RWPE2 (cell line): ENCODE data around the gene CHRNA7.

Experiments used
- ATAC-seq: fragments of 200-7000 bp; cut with Tn5 transposase; 3 replicates; pipeline ENCODE4 v1.9.1; 2021; ENCODE audit warnings: low read depth
- DNase-seq: peaks from one replicate; pipeline ENCODE4 v3.0.0-alpha.2; 2020; ENCODE audit warnings: low spot score
- H3K27ac ChIP-seq: fragments of 450-650 bp; 2 replicates; pipeline ENCODE4 v1.5.1; 2017; ENCODE audit warnings: mild to moderate bottlenecking; ENCODE audit not compliant: poor library complexity, severe bottlenecking
- H3K27me3 ChIP-seq: fragments of 250-450 bp; sonication (Bioruptor Pico); 2 replicates; pipeline ENCODE4 v1.5.1; 2021; ENCODE audit warnings: mild to moderate bottlenecking, moderate library complexity; ENCODE audit not compliant: insufficient read depth, poor library complexity, severe bottlenecking
- H3K36me3 ChIP-seq: fragments of 250-450 bp; sonication (Bioruptor Pico); 2 replicates; pipeline ENCODE4 v1.5.1; 2020; ENCODE audit warnings: low read depth, mild to moderate bottlenecking, moderate library complexity
- H3K4me1 ChIP-seq: fragments of 250-450 bp; sonication (Bioruptor Pico); 2 replicates; pipeline ENCODE4 v1.5.1; 2021; ENCODE audit warnings: mild to moderate bottlenecking, moderate library complexity; ENCODE audit not compliant: insufficient read depth, poor library complexity, severe bottlenecking
- H3K4me3 ChIP-seq: fragments of 250-450 bp; sonication (Bioruptor Pico); 2 replicates; pipeline ENCODE4 v1.5.1; 2021; ENCODE audit warnings: mild to moderate bottlenecking, moderate library complexity; ENCODE audit not compliant: severe bottlenecking
- H3K9me3 ChIP-seq: fragments of 250-450 bp; sonication (Bioruptor Pico); 2 replicates; pipeline ENCODE4 v1.5.1; 2021; ENCODE audit warnings: mild to moderate bottlenecking, moderate library complexity; ENCODE audit not compliant: severe bottlenecking
- CTCF ChIP-seq: fragments of 450-650 bp; IDR thresholded peaks from one replicate; pipeline ENCODE4 v1.5.1; 2017; ENCODE audit warnings: mild to moderate bottlenecking, moderate library complexity; ENCODE audit not compliant: poor library complexity, severe bottlenecking

Gene CHRNA7

GRCh38 chr15:32029409-32029861 is 880 bp upstream of the CHRNA7 start:
- DNase-seq (no peak), ATAC-seq (no peak)
- H3K4me3 ChIP-seq, result no peak overlapping the region
- no peak overlapping the region for H3K27ac ChIP-seq
- H3K27me3 ChIP-seq, result peaks cover 98% of the 10 kb centered on the region
- peak; percentile 3 for TF ChIP-seq CTCF
- H3K36me3 ChIP-seq, result no peaks in the 10 kb centered on the region
- no peaks in the 10 kb centered on the region for H3K9me3 ChIP-seq
- no peaks in the 10 kb centered on the region for H3K4me1 ChIP-seq

- no peak for DNase-seq
- Histone ChIP-seq H3K4me3 (peak overlapping the region; percentile 27), H3K4me1 (no peaks in the 10 kb centered on the region), H3K27me3 (peaks cover 95% of the 10 kb centered on the region), H3K9me3 (no peaks in the 10 kb centered on the region), H3K27ac (no peak overlapping the region), H3K36me3 (no peaks in the 10 kb centered on the region)
- no peak for TF ChIP-seq CTCF
- peak; percentile 22 for ATAC-seq
Measured at GRCh38 chr15:32030795-32031194, 480 bp downstream of the CHRNA7 start.

DNA sequence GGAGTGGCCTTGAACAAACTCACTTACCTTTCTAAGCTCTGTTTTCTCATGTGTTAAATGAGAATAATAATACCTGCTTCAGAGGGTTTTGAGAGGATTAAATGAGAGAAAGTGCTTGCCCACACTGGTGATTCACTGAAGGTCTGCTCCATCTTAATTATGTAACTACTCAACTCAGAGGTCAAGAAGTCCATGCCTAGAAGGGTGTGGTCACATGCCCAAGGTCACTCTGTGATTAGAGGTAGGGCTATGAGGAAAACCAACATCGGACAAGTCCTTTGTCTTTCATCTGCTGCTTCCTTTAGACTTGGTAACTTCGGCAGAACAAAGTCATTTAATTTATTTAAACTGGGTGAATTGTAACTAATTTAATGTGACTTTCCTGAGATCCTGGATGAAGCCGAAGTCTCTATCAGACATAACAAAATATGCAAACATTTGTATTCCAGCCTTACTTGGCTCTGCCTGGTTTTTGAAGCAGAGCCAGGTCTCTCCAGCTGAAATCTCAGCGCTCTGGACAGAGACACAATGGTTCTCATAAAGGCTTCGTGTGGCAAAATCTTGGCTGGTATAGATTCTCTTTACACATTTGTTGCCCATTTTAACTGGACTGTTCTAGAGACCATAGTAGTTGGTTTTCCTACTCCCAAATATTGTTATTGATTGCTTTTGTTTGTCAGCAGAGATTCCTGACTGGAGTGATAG is 3.0 kb downstream of the CHRNA7 start:
- Histone ChIP-seq H3K9me3 (no peaks in the 10 kb centered on the region), H3K27ac (no peak overlapping the region), H3K4me1 (no peaks in the 10 kb centered on the region), H3K4me3 (no peak overlapping the region), H3K36me3 (no peaks in the 10 kb centered on the region), H3K27me3 (peaks cover 77% of the 10 kb centered on the region)
- no peak for TF ChIP-seq CTCF
- DNase-seq (no peak), ATAC-seq (no peak)

GRCh38 chr15:32034106-32034505 is 3.8 kb downstream of the CHRNA7 start:
- Histone ChIP-seq H3K4me1 (no peaks in the 10 kb centered on the region), H3K36me3 (no peaks in the 10 kb centered on the region), H3K27me3 (peaks cover 77% of the 10 kb centered on the region), H3K4me3 (no peak overlapping the region), H3K27ac (no peak overlapping the region), H3K9me3 (no peaks in the 10 kb centered on the region)
- no peak for ATAC-seq
- no peak for TF ChIP-seq CTCF
- no peak for DNase-seq

- no peak overlapping the region for H3K27ac ChIP-seq
- no peaks in the 10 kb centered on the region for H3K4me1 ChIP-seq
- no peak overlapping the region for H3K4me3 ChIP-seq
- no peak for ATAC-seq
- peaks cover 78% of the 10 kb centered on the region for H3K27me3 ChIP-seq
- TF ChIP-seq CTCF, result no peak
- no peaks in the 10 kb centered on the region for H3K9me3 ChIP-seq
- no peaks in the 10 kb centered on the region for H3K36me3 ChIP-seq
- DNase-seq, result no peak
Measured at GRCh38 chr15:32035285-32035684, 5.0 kb downstream of the CHRNA7 start.
